Body of pancreas (tissue), 4 donors: ENCODE data around the gene CCDC39. TPM values are rescaled to one million over a fixed set of nuclear protein-coding genes. Genes with fewer than 3 reads are reported as not detected.
"Not testable (repeated sequence)": the region's sequence is repeated elsewhere in the genome, so short reads cannot be mapped to it uniquely, and the experiment has no call there.

Experiments used
- ATAC-seq: fragments of 150-250 bp; one replicate; pipeline ENCODE4 v1.9.1; 2016
- DNase-seq, 4 donors: peaks; one replicate each; pipeline ENCODE4 v3.0.0-alpha.2; 2019
- H3K27ac ChIP-seq, 4 donors: fragments of 200-600 bp; sonication (generic); 1 replicate in 3 of 4; 2 replicates in 1 of 4; pipeline versions ENCODE4 v1.5.1 to v1.6.1; 2016 to 2019; ENCODE audit warnings: mild to moderate bottlenecking in 1 of 4, mixed read lengths in 1 of 4, moderate library complexity in 1 of 4
- H3K27me3 ChIP-seq, 2 donors: fragments of 200-600 bp; sonication (generic); one replicate each; pipeline ENCODE4 v1.6.0; 2016; ENCODE audit warnings: mild to moderate bottlenecking in 1 of 2
- H3K36me3 ChIP-seq, 2 donors: fragments of 200-600 bp; sonication (generic); replicated peaks in 1 of 2; 2 replicates each; pipeline ENCODE4 v1.5.1; 2016; ENCODE audit warnings: low read depth in 2 of 2; ENCODE audit not compliant: insufficient read depth in 1 of 2
- H3K4me1 ChIP-seq: fragments of 200-600 bp; sonication (generic); one replicate; pipeline ENCODE4 v1.6.0; 2016
- H3K4me3 ChIP-seq, 2 donors: fragments of 200-600 bp; sonication (generic); 1 replicate in 1 of 2; 2 replicates in 1 of 2; pipeline ENCODE4 v1.5.1; 2016 to 2019
- H3K9me3 ChIP-seq, 3 donors: fragments of 200-600 bp; sonication (generic); 1 replicate in 2 of 3; 2 replicates in 1 of 3; pipeline ENCODE4 v1.5.1; 2016
- CTCF ChIP-seq, 7 experiments: fragments of 450-650 bp in 4 of 7; fragments of 200-600 bp in 3 of 7; sonication (generic) in 3 of 7; IDR thresholded peaks; one replicate each; pipeline ENCODE4 v1.5.1; 2016 to 2019; ENCODE audit warnings: antibody characterized with exemption in 7 of 7
- POLR2A ChIP-seq, 3 donors: fragments of 450-650 bp; IDR thresholded peaks; one replicate each; pipeline ENCODE4 v1.6.1; 2016; ENCODE audit warnings: antibody characterized with exemption in 3 of 3, mild to moderate bottlenecking in 2 of 3
- WGBS, 2 donors: methylation state at CpG; one replicate each; pipeline ENCODE4 v1.1.5; 2017; 5-methylcytosine and 5-hydroxymethylcytosine counted together
- intact Hi-C: fragments of 100-400 bp; cut with DNase I; formaldehyde crosslinking; loops from one replicate; pipeline ENCODE4 v1.15.1; 2023
- total RNA-seq, 2 donors: library from RNA; depleted of rRNA; stranded (reverse); fragments of >200 nt; gene quantifications; one replicate each; pipeline ENCODE4 v1.1.0, GENCODE V29; 2016

The CCDC39 gene
- total RNA-seq, 2 donors from 2014 or later = 0.26 to 0.66 TPM

GRCh38 chr3:180619723-180620122 is 59.6 kb downstream of the CCDC39 start:
- no peaks in the 10 kb centered on the region for H3K27me3 ChIP-seq
- no peaks in the 10 kb centered on the region for H3K9me3 ChIP-seq
- H3K4me1 ChIP-seq = no peaks in the 10 kb centered on the region
- no peak overlapping the region for H3K4me3 ChIP-seq
- no peaks in the 10 kb centered on the region for H3K36me3 ChIP-seq
- H3K27ac ChIP-seq = no peak overlapping the region
- TF ChIP-seq CTCF (IDR thresholded peaks at IDR 0.05) (no peak), POLR2A (IDR thresholded peaks at IDR 0.05) (no peak)
- intact Hi-C loops = no loop called here
- 45 to 47% methylated on average over 2 of the region's 2 CpGs for WGBS, 2 donors
- ATAC-seq (no peak), DNase-seq (no peak)

DNA sequence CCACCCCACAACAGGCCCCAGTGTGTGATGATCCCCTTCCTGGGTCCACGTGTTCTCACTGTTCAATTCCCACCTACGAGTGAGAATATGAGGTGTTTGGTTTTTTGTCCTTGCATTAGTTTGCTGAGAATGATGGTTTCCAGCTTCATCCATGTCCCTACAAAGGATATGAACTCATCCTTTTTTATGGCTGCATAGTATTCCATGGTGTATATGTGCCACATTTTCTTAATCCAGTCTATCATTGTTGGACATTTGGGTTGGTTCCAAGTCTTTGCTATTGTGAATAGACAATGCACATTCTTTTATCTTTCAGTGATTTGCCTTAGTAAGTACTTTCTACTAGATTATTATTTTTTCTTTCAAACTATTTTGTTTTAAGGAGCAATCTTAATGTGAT is 60.7 kb downstream of the CCDC39 start:
- WGBS, 2 donors = 98 to 100% methylated on average over 2 of the region's 2 CpGs
- H3K4me3 ChIP-seq, H3K27me3 ChIP-seq, H3K36me3 ChIP-seq, DNase-seq, ATAC-seq, H3K4me1 ChIP-seq, H3K27ac ChIP-seq, intact Hi-C loops, H3K9me3 ChIP-seq: not testable (repeated sequence)

DNA sequence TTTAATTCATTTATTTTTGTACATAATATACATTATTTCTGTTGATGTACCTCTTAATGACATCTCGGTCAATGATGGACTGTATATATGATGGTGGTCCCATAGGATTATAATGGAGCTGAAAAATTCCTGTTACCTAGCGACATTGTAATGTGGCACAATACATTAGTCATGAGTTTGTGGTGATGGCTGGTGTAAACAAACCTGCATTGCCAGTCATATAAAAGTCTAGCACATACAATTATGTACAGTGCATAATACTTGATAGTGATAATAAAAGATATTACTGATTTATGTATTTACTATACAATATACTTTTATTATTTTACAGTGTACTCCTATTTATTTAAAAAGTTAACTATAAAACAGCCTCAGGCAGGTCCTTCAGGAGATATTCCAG is 62.2 kb downstream of the CCDC39 start:
- no peak overlapping the region for H3K4me3 ChIP-seq
- no peaks in the 10 kb centered on the region for H3K27me3 ChIP-seq
- no peak overlapping the region for H3K27ac ChIP-seq
- no peak for ATAC-seq
- no peak for DNase-seq
- TF ChIP-seq CTCF (IDR thresholded peaks at IDR 0.05) (no peak), POLR2A (IDR thresholded peaks at IDR 0.05) (no peak)
- no peaks in the 10 kb centered on the region for H3K4me1 ChIP-seq
- 93 to 94% methylated on average over 2 of the region's 2 CpGs for WGBS, 2 donors
- H3K9me3 ChIP-seq = no peaks in the 10 kb centered on the region
- H3K36me3 ChIP-seq = peaks cover 0 to 9% of the 10 kb centered on the region in 2 donors
- intact Hi-C loops = no loop called here

DNA sequence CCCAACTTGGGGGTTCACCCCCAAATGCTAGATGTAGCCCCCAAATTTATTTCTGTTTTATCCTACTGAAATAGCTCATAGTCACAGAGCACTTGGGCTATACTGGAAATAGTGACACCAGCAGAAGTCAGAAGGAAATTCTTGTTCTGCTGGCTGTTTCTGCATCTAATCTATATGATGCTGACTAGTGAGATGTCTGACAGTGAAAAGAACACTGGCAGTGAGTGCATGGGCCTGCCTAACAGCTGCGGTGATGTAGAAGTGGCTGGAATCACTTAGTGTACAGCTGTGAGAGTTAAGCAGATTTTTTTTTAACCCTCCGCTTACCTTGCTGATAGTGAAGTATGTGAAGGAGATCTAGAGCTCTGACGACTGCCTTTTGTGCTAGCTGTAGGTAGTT is 63.3 kb downstream of the CCDC39 start:
- no peak for ATAC-seq
- Histone ChIP-seq H3K4me3 (no peak overlapping the region), H3K4me1 (no peaks in the 10 kb centered on the region), H3K27ac (no peak overlapping the region), H3K27me3 (no peaks in the 10 kb centered on the region), H3K36me3 (peaks cover 0 to 18% of the 10 kb centered on the region in 2 donors), H3K9me3 (no peaks in the 10 kb centered on the region)
- intact Hi-C loops = no loop called here
- no peak for TF ChIP-seq POLR2A (IDR thresholded peaks at IDR 0.05)
- no peak for TF ChIP-seq CTCF (IDR thresholded peaks at IDR 0.05)
- no peak for DNase-seq
- WGBS, 2 donors = 42 to 59% methylated on average over 3 of the region's 3 CpGs

DNA sequence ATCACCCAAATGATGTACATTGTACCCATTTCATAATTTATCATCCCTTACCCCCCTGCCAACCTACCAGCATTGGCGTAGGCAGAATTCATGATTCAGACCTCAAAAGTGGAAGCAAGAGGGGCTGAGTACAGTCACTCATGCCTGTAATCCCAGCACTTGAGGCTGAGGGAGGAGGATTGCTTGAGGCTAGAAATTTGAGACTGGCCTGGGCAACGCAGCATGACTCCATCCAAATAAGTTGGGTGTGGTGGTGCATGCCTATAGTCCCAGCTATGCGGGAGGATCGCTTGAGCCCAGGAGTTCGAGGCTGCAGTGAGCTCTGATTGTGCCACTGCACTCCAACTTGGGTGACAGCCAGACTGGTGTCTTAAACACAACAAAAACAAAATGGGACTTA is 66.9 kb downstream of the CCDC39 start:
- H3K9me3 ChIP-seq = no peaks in the 10 kb centered on the region
- H3K4me1 ChIP-seq = no peaks in the 10 kb centered on the region
- no peak for ATAC-seq
- DNase-seq = no peak
- 94 to 96% methylated on average over 5 of the region's 5 CpGs for WGBS, 2 donors
- intact Hi-C loops = no loop called here
- peaks cover 0 to 40% of the 10 kb centered on the region in 2 donors for H3K36me3 ChIP-seq
- H3K27ac ChIP-seq = no peak overlapping the region
- H3K4me3 ChIP-seq = no peak overlapping the region
- TF ChIP-seq CTCF (IDR thresholded peaks at IDR 0.05) (no peak), POLR2A (IDR thresholded peaks at IDR 0.05) (no peak)
- H3K27me3 ChIP-seq = no peaks in the 10 kb centered on the region
